Measurements from ENCODE around the gene ABCA7. TPM values are rescaled to one million over a fixed set of nuclear protein-coding genes. Genes with fewer than 3 reads are reported as not detected.

Gene ABCA7
- total RNA-seq, 3 donors from 2014 or later (not counting 1 experiment from before 2014, with no cell fraction given), result 73.3 to 149 (median 121) TPM

GRCh38 chr19:1009981-1010538 lies 29.8 kb upstream of the ABCA7 start:
- TF ChIP-seq CTCF (IDR thresholded peaks at IDR 0.05), result no peak
- intact Hi-C loops (cut with micrococcal nuclease), result no loop called here
- H3K27ac Mint-ChIP-seq, result no peak overlapping the region
- Histone ChIP-seq H3K36me3 (ENCODE audit: control insufficient read depth, insufficient read depth, low read length) (peaks cover 36% of the 10 kb centered on the region), H3K27ac (ENCODE audit: low read length) (no peak overlapping the region), H3K4me3 (ENCODE audit: low read length) (no peak overlapping the region), H3K9me3 (ENCODE audit: control insufficient read depth, insufficient read depth, low read length) (no peaks in the 10 kb centered on the region), H3K27me3 (ENCODE audit: control insufficient read depth, insufficient read depth, low read length) (no peaks in the 10 kb centered on the region), H3K4me1 (ENCODE audit: control insufficient read depth, insufficient read depth, low read length) (no peaks in the 10 kb centered on the region)
- H3K4me3 Mint-ChIP-seq, result no peak overlapping the region
- H3K27me3 Mint-ChIP-seq (ENCODE audit: low read depth in 2 of 2), result no peaks in the 10 kb centered on the region
- no peaks in the 10 kb centered on the region for H3K36me3 Mint-ChIP-seq
- ATAC-seq (peak in 2 of 3 donors; percentile 8 to 19), DNase-seq (no peak)
- no peaks in the 10 kb centered on the region for H3K9me3 Mint-ChIP-seq
- WGBS (ENCODE audit: insufficient coverage), result 95% methylated on average over 29 of the region's 29 CpGs
- peaks cover 0 to 4% of the 10 kb centered on the region in 2 donors for H3K4me1 Mint-ChIP-seq

- Histone ChIP-seq H3K36me3 (ENCODE audit: control insufficient read depth, insufficient read depth, low read length) (peaks cover 36% of the 10 kb centered on the region), H3K27me3 (ENCODE audit: control insufficient read depth, insufficient read depth, low read length) (no peaks in the 10 kb centered on the region), H3K9me3 (ENCODE audit: control insufficient read depth, insufficient read depth, low read length) (no peaks in the 10 kb centered on the region), H3K27ac (ENCODE audit: low read length) (no peak overlapping the region), H3K4me1 (ENCODE audit: control insufficient read depth, insufficient read depth, low read length) (peaks cover 7% of the 10 kb centered on the region), H3K4me3 (ENCODE audit: low read length) (no peak overlapping the region)
- intact Hi-C loops (cut with micrococcal nuclease), result no loop called here
- no peak for ATAC-seq
- no peak for TF ChIP-seq CTCF (IDR thresholded peaks at IDR 0.05)
- no peaks in the 10 kb centered on the region for H3K9me3 Mint-ChIP-seq
- H3K36me3 Mint-ChIP-seq, result no peaks in the 10 kb centered on the region
- H3K4me3 Mint-ChIP-seq, result no peak overlapping the region
- H3K4me1 Mint-ChIP-seq, result peaks cover 0 to 9% of the 10 kb centered on the region in 2 donors
- no peaks in the 10 kb centered on the region for H3K27me3 Mint-ChIP-seq (ENCODE audit: low read depth in 2 of 2)
- no peak for DNase-seq
- WGBS (ENCODE audit: insufficient coverage), result 93% methylated on average over 56 of the region's 56 CpGs
- no peak overlapping the region for H3K27ac Mint-ChIP-seq
These were observed 29.1 kb upstream of the ABCA7 start for GRCh38 chr19:1010586-1011510.

GRCh38 chr19:1011831-1012333 lies 28.0 kb upstream of the ABCA7 start:
- H3K27ac ChIP-seq (ENCODE audit: low read length), result no peak overlapping the region
- H3K36me3 Mint-ChIP-seq, result no peaks in the 10 kb centered on the region
- H3K9me3 Mint-ChIP-seq, result no peaks in the 10 kb centered on the region
- no peaks in the 10 kb centered on the region for H3K9me3 ChIP-seq (ENCODE audit: control insufficient read depth, insufficient read depth, low read length)
- ATAC-seq (no peak), DNase-seq (no peak)
- H3K27ac Mint-ChIP-seq, result no peak overlapping the region
- H3K27me3 ChIP-seq (ENCODE audit: control insufficient read depth, insufficient read depth, low read length), result no peaks in the 10 kb centered on the region
- no peak for TF ChIP-seq CTCF (IDR thresholded peaks at IDR 0.05)
- peaks cover 40% of the 10 kb centered on the region for H3K36me3 ChIP-seq (ENCODE audit: control insufficient read depth, insufficient read depth, low read length)
- peaks cover 2 to 16% of the 10 kb centered on the region in 2 donors for H3K4me1 Mint-ChIP-seq
- H3K4me3 Mint-ChIP-seq, result no peak overlapping the region
- intact Hi-C loops (cut with micrococcal nuclease), result no loop called here
- H3K27me3 Mint-ChIP-seq (ENCODE audit: low read depth in 2 of 2), result no peaks in the 10 kb centered on the region
- whole genome bisulfite sequencing (ENCODE audit: insufficient coverage), result 96% methylated on average over 36 of the region's 36 CpGs
- H3K4me1 ChIP-seq (ENCODE audit: control insufficient read depth, insufficient read depth, low read length), result peaks cover 16% of the 10 kb centered on the region
- H3K4me3 ChIP-seq (ENCODE audit: low read length), result no peak overlapping the region
